ENCODE measurements around the gene TOLLIP. TPM values are rescaled to one million over a fixed set of nuclear protein-coding genes. Genes with fewer than 3 reads are reported as not detected.

The TOLLIP gene
- total and polyA plus RNA-seq, 9 of the 15 experiments (the other 6 are each of a cell fraction or from before 2014, with no cell fraction given) = 0.23 to 22.8 (median 7.1) TPM

DNA sequence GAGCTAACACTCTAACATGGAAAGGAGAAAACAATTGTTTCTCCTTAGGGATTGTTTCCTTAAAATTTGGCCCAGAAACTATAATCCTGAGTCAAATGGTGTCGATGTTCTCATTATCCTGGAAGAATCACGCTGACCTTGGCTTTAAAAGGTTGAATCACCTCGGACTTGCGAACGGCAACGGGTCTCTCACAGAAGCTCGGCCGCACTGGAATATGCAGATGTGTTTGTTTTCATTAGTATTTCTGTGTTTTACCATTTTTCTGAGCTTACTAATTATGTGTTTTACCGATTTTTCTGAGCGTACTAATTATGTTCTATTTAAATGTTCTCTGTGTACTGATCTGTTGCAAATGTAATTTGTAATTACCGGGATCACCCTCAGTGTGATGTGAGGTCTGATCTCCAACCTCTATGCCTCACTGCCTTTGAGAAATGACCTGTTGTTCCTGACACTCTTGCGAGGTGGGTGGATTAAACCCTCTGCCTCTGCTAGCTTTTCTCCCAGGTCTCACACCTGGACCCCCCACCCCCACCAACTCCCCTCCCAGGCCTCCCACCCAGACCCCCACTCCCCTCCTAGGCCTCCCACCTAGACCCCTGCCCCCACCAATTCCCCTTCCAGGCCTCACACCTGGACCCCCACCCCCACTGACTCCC lies 42.0 kb upstream of the TOLLIP start (continued):
- TF ChIP-seq, protein P1, sequence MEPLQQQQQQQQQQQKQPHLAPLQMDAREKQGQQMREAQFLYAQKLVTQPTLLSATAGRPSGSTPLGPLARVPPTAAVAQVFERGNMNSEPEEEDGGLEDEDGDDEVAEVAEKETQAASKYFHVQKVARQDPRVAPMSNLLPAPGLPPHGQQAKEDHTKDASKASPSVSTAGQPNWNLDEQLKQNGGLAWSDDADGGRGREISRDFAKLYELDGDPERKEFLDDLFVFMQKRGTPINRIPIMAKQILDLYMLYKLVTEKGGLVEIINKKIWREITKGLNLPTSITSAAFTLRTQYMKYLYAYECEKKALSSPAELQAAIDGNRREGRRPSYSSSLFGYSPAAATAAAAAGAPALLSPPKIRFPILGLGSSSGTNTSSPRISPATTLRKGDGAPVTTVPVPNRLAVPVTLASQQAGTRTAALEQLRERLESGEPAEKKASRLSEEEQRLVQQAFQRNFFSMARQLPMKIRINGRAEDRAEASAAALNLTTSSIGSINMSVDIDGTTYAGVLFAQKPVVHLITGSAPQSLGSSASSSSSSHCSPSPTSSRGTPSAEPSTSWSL (CRISPR knock-in tag; IDR thresholded peaks at IDR 0.05; ENCODE audit: borderline replicate concordance) = no peak
- TF ChIP-seq, protein P2, sequence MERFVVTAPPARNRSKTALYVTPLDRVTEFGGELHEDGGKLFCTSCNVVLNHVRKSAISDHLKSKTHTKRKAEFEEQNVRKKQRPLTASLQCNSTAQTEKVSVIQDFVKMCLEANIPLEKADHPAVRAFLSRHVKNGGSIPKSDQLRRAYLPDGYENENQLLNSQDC (CRISPR knock-in tag; IDR thresholded peaks at IDR 0.05) = no peak
- TF ChIP-seq ARNT (IDR thresholded peaks at IDR 0.05) (no peak), NR1H2 (CRISPR knock-in tag; IDR thresholded peaks at IDR 0.05) (no peak), FIP1L1 (IDR thresholded peaks at IDR 0.05; ENCODE audit: low read depth, low read length, poor library complexity, severe bottlenecking) (no peak), HCFC1 (IDR thresholded peaks at IDR 0.05; ENCODE audit: low read depth, low read length) (peak; percentile 30), HNRNPK (IDR thresholded peaks at IDR 0.05; ENCODE audit: low read depth, low read length, poor library complexity, severe bottlenecking) (no peak)
- TF ChIP-seq, protein P3, sequence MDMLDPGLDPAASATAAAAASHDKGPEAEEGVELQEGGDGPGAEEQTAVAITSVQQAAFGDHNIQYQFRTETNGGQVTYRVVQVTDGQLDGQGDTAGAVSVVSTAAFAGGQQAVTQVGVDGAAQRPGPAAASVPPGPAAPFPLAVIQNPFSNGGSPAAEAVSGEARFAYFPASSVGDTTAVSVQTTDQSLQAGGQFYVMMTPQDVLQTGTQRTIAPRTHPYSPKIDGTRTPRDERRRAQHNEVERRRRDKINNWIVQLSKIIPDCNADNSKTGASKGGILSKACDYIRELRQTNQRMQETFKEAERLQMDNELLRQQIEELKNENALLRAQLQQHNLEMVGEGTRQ (CRISPR knock-in tag; IDR thresholded peaks at IDR 0.05) = no peak
- TF ChIP-seq, protein P4, sequence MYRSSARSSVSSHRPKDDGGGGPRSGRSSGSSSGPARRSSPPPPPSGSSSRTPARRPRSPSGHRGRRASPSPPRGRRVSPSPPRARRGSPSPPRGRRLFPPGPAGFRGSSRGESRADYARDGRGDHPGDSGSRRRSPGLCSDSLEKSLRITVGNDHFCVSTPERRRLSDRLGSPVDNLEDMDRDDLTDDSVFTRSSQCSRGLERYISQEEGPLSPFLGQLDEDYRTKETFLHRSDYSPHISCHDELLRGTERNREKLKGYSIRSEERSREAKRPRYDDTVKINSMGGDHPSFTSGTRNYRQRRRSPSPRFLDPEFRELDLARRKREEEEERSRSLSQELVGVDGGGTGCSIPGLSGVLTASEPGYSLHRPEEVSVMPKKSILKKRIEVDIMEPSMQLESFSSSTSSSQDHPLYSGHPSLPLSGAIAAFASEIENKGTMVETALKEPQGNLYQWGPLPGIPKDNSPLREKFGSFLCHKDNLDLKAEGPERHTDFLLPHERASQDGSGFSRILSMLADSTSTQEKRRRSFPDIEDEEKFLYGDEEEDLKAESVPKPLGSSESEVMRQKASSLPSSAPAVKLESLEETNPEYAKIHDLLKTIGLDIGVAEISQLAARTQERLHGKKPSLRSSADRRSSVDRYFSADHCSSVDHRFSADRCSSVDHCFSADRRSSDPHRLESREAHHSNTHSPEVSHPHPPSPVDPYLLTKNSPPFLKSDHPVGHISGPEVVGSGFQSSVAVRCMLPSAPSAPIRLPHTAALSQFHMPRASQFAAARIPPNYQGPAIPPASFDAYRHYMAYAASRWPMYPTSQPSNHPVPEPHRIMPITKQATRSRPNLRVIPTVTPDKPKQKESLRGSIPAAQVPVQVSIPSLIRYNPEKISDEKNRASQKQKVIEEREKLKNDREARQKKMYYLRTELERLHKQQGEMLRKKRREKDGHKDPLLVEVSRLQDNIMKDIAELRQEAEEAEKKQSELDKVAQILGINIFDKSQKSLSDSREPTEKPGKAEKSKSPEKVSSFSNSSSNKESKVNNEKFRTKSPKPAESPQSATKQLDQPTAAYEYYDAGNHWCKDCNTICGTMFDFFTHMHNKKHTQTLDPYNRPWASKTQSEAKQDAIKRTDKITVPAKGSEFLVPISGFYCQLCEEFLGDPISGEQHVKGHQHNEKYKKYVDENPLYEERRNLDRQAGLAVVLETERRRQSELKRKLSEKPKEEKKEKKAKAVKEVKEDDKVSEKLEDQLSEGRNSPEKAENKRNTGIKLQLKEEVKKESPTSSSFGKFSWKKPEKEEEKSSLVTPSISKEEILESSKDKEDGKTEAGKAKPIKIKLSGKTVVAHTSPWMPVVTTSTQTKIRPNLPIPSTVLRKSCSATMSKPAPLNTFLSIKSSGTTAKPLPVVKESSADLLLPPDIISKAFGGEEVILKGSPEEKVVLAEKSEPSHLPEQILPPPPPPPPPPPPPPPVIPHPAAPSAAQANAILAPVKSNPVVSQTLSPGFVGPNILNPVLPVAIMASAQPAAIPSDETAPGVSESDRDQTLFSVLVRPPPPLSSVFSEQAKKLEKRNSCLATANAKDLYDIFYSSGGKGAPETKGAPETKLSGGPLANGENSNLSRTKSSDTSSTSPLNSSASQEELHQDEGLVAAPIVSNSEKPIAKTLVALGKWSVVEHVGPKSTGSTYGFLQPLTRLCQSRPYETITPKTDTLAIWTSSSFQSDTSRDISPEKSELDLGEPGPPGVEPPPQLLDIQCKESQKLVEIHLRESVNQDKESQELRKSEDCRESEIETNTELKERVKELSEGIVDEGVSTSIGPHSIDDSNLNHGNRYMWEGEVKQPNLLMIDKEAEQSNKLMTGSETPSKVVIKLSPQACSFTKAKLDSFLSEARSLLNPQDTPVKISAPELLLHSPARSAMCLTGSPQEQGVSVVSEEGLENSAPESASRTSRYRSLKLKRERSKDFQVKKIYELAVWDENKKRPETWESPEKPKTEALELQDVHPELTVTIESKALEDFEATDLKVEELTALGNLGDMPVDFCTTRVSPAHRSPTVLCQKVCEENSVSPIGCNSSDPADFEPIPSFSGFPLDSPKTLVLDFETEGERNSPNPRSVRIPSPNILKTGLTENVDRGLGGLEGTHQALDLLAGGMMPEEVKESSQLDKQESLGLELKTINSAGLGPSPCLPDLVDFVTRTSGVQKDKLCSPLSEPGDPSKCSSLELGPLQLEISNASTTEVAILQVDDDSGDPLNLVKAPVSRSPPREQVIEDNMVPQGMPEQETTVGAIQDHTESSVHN (IDR thresholded peaks at IDR 0.05; ENCODE audit: borderline replicate concordance in 1 of 2, low read depth in 1 of 2) = no peak
- TF ChIP-seq, protein P5, sequence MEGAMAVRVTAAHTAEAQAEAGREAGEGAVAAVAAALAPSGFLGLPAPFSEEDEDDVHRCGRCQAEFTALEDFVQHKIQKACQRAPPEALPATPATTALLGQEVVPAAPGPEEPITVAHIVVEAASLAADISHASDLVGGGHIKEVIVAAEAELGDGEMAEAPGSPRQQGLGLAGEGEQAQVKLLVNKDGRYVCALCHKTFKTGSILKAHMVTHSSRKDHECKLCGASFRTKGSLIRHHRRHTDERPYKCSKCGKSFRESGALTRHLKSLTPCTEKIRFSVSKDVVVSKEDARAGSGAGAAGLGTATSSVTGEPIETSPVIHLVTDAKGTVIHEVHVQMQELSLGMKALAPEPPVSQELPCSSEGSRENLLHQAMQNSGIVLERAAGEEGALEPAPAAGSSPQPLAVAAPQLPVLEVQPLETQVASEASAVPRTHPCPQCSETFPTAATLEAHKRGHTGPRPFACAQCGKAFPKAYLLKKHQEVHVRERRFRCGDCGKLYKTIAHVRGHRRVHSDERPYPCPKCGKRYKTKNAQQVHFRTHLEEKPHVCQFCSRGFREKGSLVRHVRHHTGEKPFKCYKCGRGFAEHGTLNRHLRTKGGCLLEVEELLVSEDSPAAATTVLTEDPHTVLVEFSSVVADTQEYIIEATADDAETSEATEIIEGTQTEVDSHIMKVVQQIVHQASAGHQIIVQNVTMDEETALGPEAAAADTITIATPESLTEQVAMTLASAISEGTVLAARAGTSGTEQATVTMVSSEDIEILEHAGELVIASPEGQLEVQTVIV (CRISPR knock-in tag; IDR thresholded peaks at IDR 0.05; ENCODE audit: borderline replicate concordance) = no peak
- TF ChIP-seq, protein P6, sequence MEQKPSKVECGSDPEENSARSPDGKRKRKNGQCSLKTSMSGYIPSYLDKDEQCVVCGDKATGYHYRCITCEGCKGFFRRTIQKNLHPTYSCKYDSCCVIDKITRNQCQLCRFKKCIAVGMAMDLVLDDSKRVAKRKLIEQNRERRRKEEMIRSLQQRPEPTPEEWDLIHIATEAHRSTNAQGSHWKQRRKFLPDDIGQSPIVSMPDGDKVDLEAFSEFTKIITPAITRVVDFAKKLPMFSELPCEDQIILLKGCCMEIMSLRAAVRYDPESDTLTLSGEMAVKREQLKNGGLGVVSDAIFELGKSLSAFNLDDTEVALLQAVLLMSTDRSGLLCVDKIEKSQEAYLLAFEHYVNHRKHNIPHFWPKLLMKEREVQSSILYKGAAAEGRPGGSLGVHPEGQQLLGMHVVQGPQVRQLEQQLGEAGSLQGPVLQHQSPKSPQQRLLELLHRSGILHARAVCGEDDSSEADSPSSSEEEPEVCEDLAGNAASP (IDR thresholded peaks at IDR 0.05) = no peak

All from K562 (cell line).